ENCODE measurements around the gene DNAJB13. TPM values are rescaled to one million over a fixed set of nuclear protein-coding genes. Genes with fewer than 3 reads are reported as not detected.

Gene DNAJB13
- polyA plus RNA-seq, 1 of the 3 experiments (the other 2 are of a cell fraction): 0.51 TPM

GRCh38 chr11:74019860-74020259 is 69.0 kb downstream of the DNAJB13 start:
- 92% methylated on average over 4 of the region's 4 CpGs for WGBS (ENCODE audit: low lambda C conversion rate)
- Histone ChIP-seq H2AFZ (ENCODE audit: low read depth) (no peak overlapping the region), H3K9ac (no peak overlapping the region), H3F3A (replicated peaks; ENCODE audit: insufficient read depth) (peaks cover 4% of the 10 kb centered on the region), H3K9me3 (no peaks in the 10 kb centered on the region), H3K79me2 (ENCODE audit: insufficient read depth) (no peaks in the 10 kb centered on the region), H3K4me3 (ENCODE audit: low read depth in 2 of 2, low read length in 1 of 2) (no peak overlapping the region), H4K20me1 (ENCODE audit: insufficient read depth) (no peaks in the 10 kb centered on the region), H3K9me2 (no peaks in the 10 kb centered on the region), H3K4me1 (ENCODE audit: control insufficient read depth in 1 of 2, insufficient read depth in 2 of 2, low read depth in 1 of 2, low read length in 1 of 2) (peaks cover 0 to 3% of the 10 kb centered on the region in 2 experiments; a peak in 1 of 4 replicates), H3K27ac (ENCODE audit: low read depth in 2 of 2, low read length in 1 of 2) (no peak overlapping the region), H3K36me3 (replicated peaks in 1 of 2; ENCODE audit: control insufficient read depth in 1 of 2, insufficient read depth in 2 of 2, low read length in 1 of 2) (peaks cover 10 to 42% of the 10 kb centered on the region in 2 experiments), H3K4me2 (no peak overlapping the region), H3K27me3 (ENCODE audit: insufficient read depth) (no peaks in the 10 kb centered on the region)
- DNase-seq: no peak
- CTCF ChIA-PET: no interaction called here
- POLR2A ChIA-PET: no interaction called here
- TF ChIP-seq TAF1 (IDR thresholded peaks at IDR 0.05; ENCODE audit: borderline replicate concordance, low read depth, low read length) (no peak), MEF2A (IDR thresholded peaks at IDR 0.05; ENCODE audit: borderline replicate concordance, low read depth) (no peak), USF2 (IDR thresholded peaks at IDR 0.05; ENCODE audit: borderline replicate concordance, low read depth, low read length) (no peak), NFIC (IDR thresholded peaks at IDR 0.05; ENCODE audit: borderline replicate concordance) (no peak), EZH2phosphoT487 (IDR thresholded peaks at IDR 0.05; ENCODE audit: borderline replicate concordance, low read depth) (no peak), ZBTB33 (IDR thresholded peaks at IDR 0.05; ENCODE audit: borderline replicate concordance, low read depth) (no peak), RAD21 (IDR thresholded peaks at IDR 0.05; ENCODE audit: low read length) (no peak), MXI1 (IDR thresholded peaks at IDR 0.05; ENCODE audit: low read depth, low read length) (no peak), TCF12 (IDR thresholded peaks at IDR 0.05) (no peak), YY1 (IDR thresholded peaks at IDR 0.05; ENCODE audit: low read depth) (no peak), SIN3A (IDR thresholded peaks at IDR 0.05; ENCODE audit: borderline replicate concordance, low read depth, low read length) (no peak), JUND (IDR thresholded peaks at IDR 0.05) (no peak), TEAD4 (IDR thresholded peaks at IDR 0.05; ENCODE audit: borderline replicate concordance, insufficient read depth) (no peak), IRF3 (IDR thresholded peaks at IDR 0.05; ENCODE audit: low read depth, low read length) (no peak), RXRA (IDR thresholded peaks at IDR 0.05; ENCODE audit: borderline replicate concordance, low read depth) (no peak), EP300 (IDR thresholded peaks at IDR 0.05; ENCODE audit: borderline replicate concordance in 1 of 2, low read depth in 1 of 2, low read length in 1 of 2) (no peak)

Other genes starting within 250 kb of the DNAJB13 start
- gene RAB6A, start 190.0 kb upstream of the DNAJB13 start, polyA plus RNA-seq (2012; rRNA removed): 39.1 and 48.8 TPM in 2 replicates
- 28.3 and 29.2 TPM in 2 replicates for gene MRPL48, start 163.2 kb upstream of the DNAJB13 start, polyA plus RNA-seq (2012; rRNA removed)
- 171 and 172 TPM in 2 replicates for gene COA4, start 74.2 kb upstream of the DNAJB13 start, polyA plus RNA-seq (2012; rRNA removed)
- 23.2 and 26.0 TPM in 2 replicates for gene PAAF1, start 74.0 kb upstream of the DNAJB13 start, polyA plus RNA-seq (2012; rRNA removed)
- 28.5 and 36.0 TPM in 2 replicates for gene UCP2, start 31.8 kb downstream of the DNAJB13 start, polyA plus RNA-seq (2012; rRNA removed)
- 1.2 and 1.4 TPM in 2 replicates for gene UCP3, start 58.1 kb downstream of the DNAJB13 start, polyA plus RNA-seq (2012; rRNA removed)
- 7.0 and 9.9 TPM in 2 replicates for gene C2CD3, start 220.0 kb downstream of the DNAJB13 start, polyA plus RNA-seq (2012; rRNA removed)
- gene PPME1, start 220.3 kb downstream of the DNAJB13 start, polyA plus RNA-seq (2012; rRNA removed): 107 and 109 TPM in 2 replicates